Middle frontal gyrus (tissue), 1 donor: ENCODE measurements around the gene SH3GL2.

Experiments used
- DNase-seq: peaks from one replicate; pipeline ENCODE4 v3.0.0-alpha.2; 2015; ENCODE audit warnings: low spot score; ENCODE audit errors: extremely low spot score

Gene SH3GL2

DNA sequence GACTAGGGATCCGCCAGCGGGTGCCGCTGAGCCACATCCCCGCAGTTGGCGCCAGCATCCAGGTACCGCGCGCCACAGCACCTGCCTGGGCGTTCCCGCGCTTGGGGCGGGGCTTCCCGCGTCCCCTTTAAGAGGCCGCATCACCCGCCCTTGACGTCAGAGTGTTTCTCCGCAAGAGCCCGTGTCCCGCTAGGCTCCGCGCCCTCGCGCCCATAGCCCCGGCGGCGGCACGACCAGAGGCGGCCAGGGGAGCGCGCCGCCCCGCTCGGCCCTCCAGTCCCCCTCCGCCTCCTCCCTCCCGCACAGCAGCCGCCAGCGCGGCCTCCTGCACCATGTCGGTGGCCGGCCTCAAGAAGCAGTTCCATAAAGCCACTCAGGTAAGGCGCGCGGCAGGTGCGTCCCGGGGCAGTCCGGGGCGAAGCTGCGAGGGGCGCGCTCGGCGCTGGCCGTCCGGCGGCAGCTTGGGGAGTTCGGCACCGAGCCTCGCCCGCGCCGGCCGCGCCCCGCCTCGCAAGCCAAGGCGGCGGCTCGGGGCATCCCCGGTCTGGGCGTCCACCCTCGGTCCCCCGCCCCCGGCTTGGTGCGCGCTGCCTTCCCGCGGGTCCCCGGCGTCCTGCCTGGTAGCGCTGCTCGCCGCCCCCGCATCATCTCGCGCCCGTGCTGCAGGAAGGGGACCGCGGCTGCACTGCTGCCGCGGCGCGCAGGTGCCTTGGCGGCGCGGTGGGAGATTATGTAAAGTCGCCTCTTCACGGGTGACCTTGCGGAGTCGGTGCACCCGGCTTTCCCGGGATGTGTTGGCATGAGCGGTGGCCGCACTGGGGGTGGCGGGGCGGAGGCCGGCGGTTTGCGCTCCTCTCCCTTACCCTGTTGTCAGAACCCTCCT is at the start of gene SH3GL2:
Gene SH3GL2 (plus strand): TSS at position 156 of the 883 bp plus-strand sequence.
- DNase-seq, result no peak

- DNase-seq, result no peak
These were observed 47.1 kb upstream of the SH3GL2 start for GRCh38 chr9:17531642-17532254.

DNA sequence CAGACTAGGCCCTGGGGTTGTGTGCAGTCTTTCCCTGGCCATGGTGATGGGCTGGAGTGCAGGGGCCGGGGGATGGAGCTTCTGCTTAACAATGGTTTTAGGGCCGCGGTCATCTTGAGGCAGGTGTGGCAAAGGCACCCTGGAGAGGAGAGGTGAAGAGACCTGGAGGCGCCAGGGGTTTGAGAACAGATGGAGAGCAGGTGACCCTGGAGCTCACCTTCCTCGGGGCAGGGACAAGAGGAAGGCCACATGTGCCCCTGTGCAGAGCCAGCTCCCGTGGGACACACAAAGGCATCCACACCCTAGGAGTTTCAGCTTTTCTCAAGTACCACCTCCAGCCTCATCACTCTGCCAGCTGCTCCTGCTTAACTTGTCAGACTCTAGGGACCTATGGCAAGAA is 46.4 kb upstream of the SH3GL2 start:
- DNase-seq, result no peak

DNA sequence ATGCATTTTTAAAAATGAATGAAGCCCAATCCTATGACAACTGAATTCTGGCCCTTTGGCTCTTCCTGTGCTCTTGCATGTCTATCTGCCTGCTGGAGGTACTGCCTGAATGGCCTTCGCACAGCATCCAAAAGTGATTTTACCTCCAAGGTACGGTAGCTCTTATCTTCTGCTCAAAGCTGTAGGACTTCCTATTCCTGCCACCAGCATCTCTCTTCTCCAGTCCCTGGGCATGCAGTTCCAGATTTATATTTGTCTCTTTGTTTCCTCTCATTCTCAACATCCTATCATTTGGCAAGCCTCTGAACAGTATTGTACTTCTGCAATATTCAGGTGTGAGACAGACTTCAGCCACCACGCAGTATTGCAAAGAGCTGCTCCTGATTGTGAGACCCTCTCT is 43.7 kb upstream of the SH3GL2 start:
- no peak for DNase-seq

- no peak for DNase-seq
These were observed 42.8 kb upstream of the SH3GL2 start for GRCh38 chr9:17536027-17536426.

GRCh38 chr9:17551023-17551422 is 27.8 kb upstream of the SH3GL2 start:
- no peak for DNase-seq

DNA sequence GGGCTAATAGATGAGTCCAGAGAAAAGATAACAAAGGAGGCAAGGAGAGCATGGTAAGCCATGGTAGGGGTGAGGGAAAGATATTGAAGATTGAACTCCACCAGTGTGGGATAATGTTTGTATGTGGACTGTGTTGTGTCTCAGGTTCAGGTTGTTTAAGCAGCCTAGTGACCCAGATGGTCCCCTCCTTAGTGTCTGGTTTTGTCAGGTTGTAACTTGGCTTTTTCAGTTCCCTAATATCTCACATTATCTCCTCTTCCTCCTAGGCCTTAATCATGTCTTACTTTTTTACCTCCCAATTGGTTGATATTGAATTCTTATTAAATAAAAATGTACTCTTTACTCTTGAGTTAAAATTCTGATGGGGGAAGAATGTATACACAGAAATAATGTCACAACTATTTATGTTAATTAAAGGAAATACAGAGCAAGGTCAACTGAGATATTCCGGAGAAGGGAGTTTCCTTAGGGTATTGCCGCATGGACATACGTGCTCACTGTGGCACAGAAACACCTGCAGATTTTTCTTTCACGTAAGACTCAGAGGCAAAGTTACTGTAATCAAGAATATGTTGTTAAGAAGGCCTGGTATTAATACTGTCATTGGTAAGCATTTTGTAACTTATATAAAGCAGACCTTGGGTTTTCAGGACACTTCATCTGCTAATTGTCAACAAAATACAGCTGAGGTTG is 23.4 kb upstream of the SH3GL2 start:
- no peak for DNase-seq

DNA sequence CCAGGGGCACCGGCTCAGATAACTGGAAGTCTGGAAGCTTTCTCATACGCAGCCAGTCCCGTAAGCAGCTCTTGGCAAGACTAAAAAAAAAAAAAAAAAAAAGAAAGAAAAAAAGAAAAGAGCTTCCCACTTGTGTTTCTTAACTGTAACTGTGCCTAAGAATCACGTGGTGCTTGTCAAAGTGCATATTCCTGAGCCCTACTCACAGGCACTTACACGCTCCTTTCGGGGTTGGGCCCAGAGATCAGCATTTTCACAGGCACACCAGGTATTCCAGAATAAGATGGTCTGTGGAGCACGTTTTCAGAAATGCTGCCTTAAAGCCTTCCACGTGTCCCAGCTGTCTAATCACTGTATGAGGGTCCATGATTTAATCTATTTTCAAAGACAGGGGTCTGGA is 22.6 kb upstream of the SH3GL2 start:
- no peak for DNase-seq

- no peak for DNase-seq
These were observed 21.9 kb upstream of the SH3GL2 start for GRCh38 chr9:17556935-17557334.

DNA sequence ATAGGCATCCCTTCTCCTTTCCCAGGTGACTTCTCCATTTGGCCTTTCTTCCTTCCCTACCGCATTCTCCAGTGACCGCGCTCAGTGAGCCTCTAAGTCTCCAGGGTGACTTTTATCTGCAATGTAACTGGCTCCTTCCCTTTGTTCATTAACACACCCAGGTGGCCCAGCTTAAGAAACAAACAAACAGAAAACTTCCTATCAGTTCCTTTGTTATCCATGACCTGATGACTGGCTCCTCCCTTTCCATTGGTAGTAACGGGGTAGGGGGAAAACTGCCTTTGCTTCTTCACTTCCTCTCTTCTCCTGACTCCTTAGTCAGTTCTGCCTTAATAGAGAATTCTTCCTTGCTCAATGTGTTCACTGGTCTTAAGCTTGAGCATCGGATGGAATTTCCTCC is 7.0 kb upstream of the SH3GL2 start:
- no peak for DNase-seq

DNA sequence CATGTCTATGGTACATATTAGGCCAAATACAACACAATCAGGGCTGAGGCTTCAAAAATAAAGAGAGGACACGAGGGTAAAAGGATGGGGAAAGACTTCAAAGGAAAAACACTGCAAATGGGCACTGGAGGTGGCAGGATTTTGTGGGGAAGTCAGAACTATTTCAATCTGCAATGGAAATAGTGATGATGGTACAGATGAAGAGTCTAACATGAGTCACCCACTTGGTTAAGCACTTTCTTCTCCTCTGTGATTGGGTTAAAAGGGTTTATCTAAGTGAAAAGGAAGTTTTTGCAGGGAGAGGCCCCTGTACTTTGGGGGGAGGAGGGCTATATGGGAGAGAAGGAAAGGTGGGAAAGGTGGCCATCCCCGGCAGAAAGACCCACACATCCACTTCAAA is 4.5 kb upstream of the SH3GL2 start:
- no peak for DNase-seq

- DNase-seq, result no peak
These were observed 322 bp upstream of the SH3GL2 start for GRCh38 chr9:17578577-17578910.

DNA sequence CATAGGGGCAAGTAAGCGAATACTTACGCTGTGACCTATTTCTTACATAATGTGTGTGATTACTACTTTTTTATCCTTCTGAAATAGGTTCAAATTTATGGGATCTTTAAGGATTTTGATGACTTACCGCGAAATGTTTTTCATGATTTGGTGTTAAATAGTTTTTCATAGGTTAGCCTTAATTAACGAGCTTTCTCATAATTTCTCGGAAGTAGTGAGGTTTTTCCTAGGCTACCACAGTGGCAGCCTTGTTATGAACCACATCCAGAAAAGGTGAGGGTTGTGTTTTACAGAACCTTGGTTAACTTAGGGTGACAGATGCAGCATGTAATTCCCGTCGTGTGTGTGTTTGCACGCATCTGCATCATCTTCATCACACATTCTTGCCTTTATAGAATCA is 1.3 kb downstream of the SH3GL2 start:
- DNase-seq, result no peak

GRCh38 chr9:17587113-17587512 is 8.2 kb downstream of the SH3GL2 start:
- no peak for DNase-seq

DNA sequence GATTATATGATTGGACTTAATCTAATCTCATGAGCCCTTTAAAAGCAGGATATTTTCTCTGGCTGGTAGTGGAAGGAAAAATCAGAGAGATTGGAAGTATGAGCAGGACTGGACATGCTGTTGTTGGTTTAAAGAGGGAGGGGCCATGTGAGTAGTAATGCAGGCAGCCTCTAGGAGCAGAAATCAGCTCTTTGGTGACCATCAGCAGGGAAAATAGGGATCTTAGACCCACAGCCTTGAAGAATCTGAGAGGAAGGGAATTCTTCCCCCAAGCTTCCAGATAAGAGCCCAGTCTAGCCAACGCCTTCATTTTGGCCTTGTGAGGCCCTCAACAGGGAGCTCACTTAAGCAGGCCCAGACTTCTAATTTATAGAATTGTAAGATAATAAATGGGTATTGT is 9.5 kb downstream of the SH3GL2 start:
- no peak for DNase-seq

DNA sequence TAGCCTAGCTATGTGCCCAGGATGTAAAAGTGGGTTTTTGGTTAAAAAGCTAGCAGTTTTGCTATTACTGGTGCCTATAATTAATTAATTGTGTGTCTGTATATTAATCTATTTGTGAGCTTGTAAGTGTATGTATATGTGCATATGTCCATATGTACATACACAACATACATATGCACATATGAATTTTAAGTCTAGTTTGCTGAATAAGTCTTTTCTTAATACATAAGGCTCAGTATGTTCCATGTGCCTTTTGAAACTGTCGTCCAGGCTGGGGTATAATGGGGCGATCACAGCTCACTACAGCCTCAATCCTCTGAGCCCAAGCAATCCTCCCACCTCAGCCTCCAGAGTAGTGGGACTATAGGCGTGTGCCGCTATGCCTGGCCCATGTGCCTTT is 10.1 kb downstream of the SH3GL2 start:
- no peak for DNase-seq

- no peak for DNase-seq
These were observed 10.9 kb downstream of the SH3GL2 start for GRCh38 chr9:17589771-17590170.

- DNase-seq, result no peak
These were observed 16.1 kb downstream of the SH3GL2 start for GRCh38 chr9:17594961-17595360.

DNA sequence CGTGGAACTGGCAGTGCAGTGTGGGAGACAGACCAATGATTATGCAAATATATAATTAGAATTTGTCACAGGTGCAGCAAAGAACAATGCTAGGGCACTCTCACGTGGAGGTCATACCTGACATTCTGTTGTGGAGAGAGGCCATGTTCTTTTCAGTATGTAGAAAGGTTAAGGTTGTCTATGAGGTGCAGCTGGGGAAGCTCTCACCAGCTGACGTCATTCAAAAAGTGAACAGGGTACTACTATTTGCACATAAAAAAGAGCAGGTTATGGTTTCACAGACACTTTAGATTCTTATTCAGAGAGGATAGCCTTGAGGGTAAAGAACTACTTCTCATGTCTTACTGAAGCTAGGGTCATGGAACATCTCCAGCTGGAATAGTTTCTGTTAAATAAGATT is 19.1 kb downstream of the SH3GL2 start:
- DNase-seq, result no peak

GRCh38 chr9:17600962-17601593 is 22.2 kb downstream of the SH3GL2 start:
- DNase-seq, result no peak

- no peak for DNase-seq
These were observed 25.7 kb downstream of the SH3GL2 start for GRCh38 chr9:17604556-17604955.
